Esophagus (tissue), 2 donors: ENCODE measurements around the gene VPS45. TPM values are rescaled to one million over a fixed set of nuclear protein-coding genes. Genes with fewer than 3 reads are reported as not detected.
"Not testable (repeated sequence)": the region's sequence is repeated elsewhere in the genome, so short reads cannot be mapped to it uniquely, and the experiment has no call there.

Experiments
- H3K27ac ChIP-seq, 2 donors: one replicate each; pipeline ENCODE4 v1.5.1; 2013; ENCODE audit warnings: low read depth in 2 of 2, mild to moderate bottlenecking in 2 of 2, inconsistent platforms in 1 of 2, low read length in 1 of 2, moderate library complexity in 1 of 2
- H3K27me3 ChIP-seq, 2 donors: one replicate each; pipeline ENCODE4 v1.6.1; 2013; ENCODE audit warnings: low read length in 2 of 2, control low read depth in 1 of 2, mild to moderate bottlenecking in 1 of 2; ENCODE audit not compliant: insufficient read depth in 2 of 2, control insufficient read depth in 1 of 2
- H3K36me3 ChIP-seq, 2 donors: one replicate each; pipeline ENCODE4 v1.6.1; 2013; ENCODE audit warnings: low read length in 1 of 2; ENCODE audit not compliant: control insufficient read depth in 2 of 2, insufficient read depth in 2 of 2
- H3K4me1 ChIP-seq, 2 donors: one replicate each; pipeline ENCODE4 v1.6.1; 2013; ENCODE audit warnings: low read length in 1 of 2; ENCODE audit not compliant: control insufficient read depth in 2 of 2, insufficient read depth in 2 of 2
- H3K4me3 ChIP-seq, 2 donors: one replicate each; pipeline ENCODE4 v1.5.1; 2013; ENCODE audit warnings: low read length in 2 of 2, mild to moderate bottlenecking in 2 of 2, low read depth in 1 of 2, moderate library complexity in 1 of 2
- H3K9me3 ChIP-seq, 2 donors: one replicate each; pipeline ENCODE4 v1.6.1; 2013; ENCODE audit warnings: mild to moderate bottlenecking in 2 of 2, low read depth in 1 of 2, low read length in 1 of 2, moderate library complexity in 1 of 2; ENCODE audit not compliant: control insufficient read depth in 2 of 2, insufficient read depth in 1 of 2
- WGBS, 2 donors: extraction: QIAGEN DNeasy Blood & Tissue Kit; methylation state at CpG; one replicate each; pipeline ENCODE4 v1.1.7; 2013; 5-methylcytosine and 5-hydroxymethylcytosine counted together
- polyA plus RNA-seq, 2 donors: library from polyadenylated mRNA; stranded (reverse); fragments of 200-250 nt; gene quantifications; one replicate each; pipeline ENCODE4 v1.2.3, GENCODE V29; 2013
- donor health status: healthy with polysubstance abuse.
- donor health status: Bipolar disorder and iron deficiency.

VPS45 gene
- polyA plus RNA-seq, 2 donors, result 16.1 to 19.3 TPM

GRCh38 chr1:150051905-150052412, 15.6 kb upstream of the VPS45 start:
- not testable (repeated sequence) for H3K27me3 ChIP-seq, H3K36me3 ChIP-seq, H3K9me3 ChIP-seq, H3K4me3 ChIP-seq, H3K4me1 ChIP-seq, H3K27ac ChIP-seq
- 34 to 46% methylated on average over 3 of the region's 3 CpGs for WGBS, 2 donors

- H3K4me3 ChIP-seq, result no peak overlapping the region
- H3K4me1 ChIP-seq, result no peaks in the 10 kb centered on the region
- no peaks in the 10 kb centered on the region for H3K36me3 ChIP-seq
- no peak overlapping the region for H3K27ac ChIP-seq
- no peaks in the 10 kb centered on the region for H3K9me3 ChIP-seq
- no peaks in the 10 kb centered on the region for H3K27me3 ChIP-seq
- 59 to 68% methylated on average over 3 of the region's 3 CpGs for WGBS, 2 donors
These were observed 13.7 kb upstream of the VPS45 start for GRCh38 chr1:150053926-150054325.

- not testable (repeated sequence) for H3K9me3 ChIP-seq, H3K27me3 ChIP-seq
- WGBS, 2 donors, result 94 to 97% methylated on average over 4 of the region's 4 CpGs
These were observed 12.1 kb upstream of the VPS45 start for GRCh38 chr1:150055507-150055906.

GRCh38 chr1:150056407-150056806, 11.2 kb upstream of the VPS45 start:
- Histone ChIP-seq H3K27ac (no peak overlapping the region), H3K9me3 (no peaks in the 10 kb centered on the region), H3K4me1 (no peaks in the 10 kb centered on the region), H3K36me3 (no peaks in the 10 kb centered on the region), H3K27me3 (no peaks in the 10 kb centered on the region), H3K4me3 (no peak overlapping the region)
- 49 to 50% methylated on average over 1 of the region's 1 CpG for WGBS, 2 donors

More at GRCh38 chr1:150055507-150055906, 12.1 kb upstream of the VPS45 start:
- not testable (repeated sequence) for H3K27ac ChIP-seq, H3K4me3 ChIP-seq, H3K36me3 ChIP-seq, H3K4me1 ChIP-seq

- Histone ChIP-seq H3K27me3 (no peaks in the 10 kb centered on the region), H3K4me3 (no peak overlapping the region), H3K4me1 (peaks cover 0 to 2% of the 10 kb centered on the region in 2 donors), H3K27ac (no peak overlapping the region), H3K9me3 (no peaks in the 10 kb centered on the region), H3K36me3 (no peaks in the 10 kb centered on the region)
- WGBS, 2 donors, result 78 to 80% methylated on average over 4 of the region's 4 CpGs
These were observed 7.3 kb upstream of the VPS45 start for GRCh38 chr1:150060260-150060659.

- 11 to 40% methylated on average over 3 of the region's 3 CpGs for WGBS, 2 donors
- H3K9me3 ChIP-seq, result no peaks in the 10 kb centered on the region
- peaks cover 0 to 2% of the 10 kb centered on the region in 2 donors for H3K4me1 ChIP-seq
- H3K36me3 ChIP-seq, result no peaks in the 10 kb centered on the region
- H3K27me3 ChIP-seq, result no peaks in the 10 kb centered on the region
- no peak overlapping the region for H3K4me3 ChIP-seq
- peak overlapping the region; percentile 36 to 56 for H3K27ac ChIP-seq
These were observed 5.9 kb upstream of the VPS45 start for GRCh38 chr1:150061632-150062101.

- H3K4me3 ChIP-seq, result no peak overlapping the region
- no peaks in the 10 kb centered on the region for H3K36me3 ChIP-seq
- peaks cover 0 to 2% of the 10 kb centered on the region in 2 donors for H3K4me1 ChIP-seq
- peak overlapping the region; percentile 36 to 56 for H3K27ac ChIP-seq
- no peaks in the 10 kb centered on the region for H3K27me3 ChIP-seq
- H3K9me3 ChIP-seq, result no peaks in the 10 kb centered on the region
- 65 to 82% methylated on average over 4 of the region's 4 CpGs for WGBS, 2 donors
These were observed 5.5 kb upstream of the VPS45 start for GRCh38 chr1:150062113-150062512.

- 70 to 76% methylated on average over 5 of the region's 5 CpGs for WGBS, 2 donors
- Histone ChIP-seq H3K27ac (peak overlapping the region in 1 of 2 donors; percentile 65), H3K4me1 (peaks cover 0 to 2% of the 10 kb centered on the region in 2 donors), H3K27me3 (no peaks in the 10 kb centered on the region), H3K9me3 (no peaks in the 10 kb centered on the region), H3K4me3 (no peak overlapping the region), H3K36me3 (no peaks in the 10 kb centered on the region)
These were observed 2.2 kb upstream of the VPS45 start for GRCh38 chr1:150065184-150065871.

GRCh38 chr1:150066328-150066727, 1.2 kb upstream of the VPS45 start:
- Histone ChIP-seq H3K27ac (no peak overlapping the region), H3K9me3 (no peaks in the 10 kb centered on the region), H3K36me3 (no peaks in the 10 kb centered on the region), H3K27me3 (no peaks in the 10 kb centered on the region), H3K4me1 (peaks cover 0 to 2% of the 10 kb centered on the region in 2 donors), H3K4me3 (peak overlapping the region in 1 of 2 donors; percentile 91)

GRCh38 chr1:150066838-150067183, 765 bp upstream of the VPS45 start:
- peak overlapping the region; percentile 57 to 91 for H3K4me3 ChIP-seq
- H3K4me1 ChIP-seq, result peaks cover 0 to 2% of the 10 kb centered on the region in 2 donors
- 0 to 1% methylated on average over 18 of the region's 18 CpGs for WGBS, 2 donors
- H3K27me3 ChIP-seq, result no peaks in the 10 kb centered on the region
- no peaks in the 10 kb centered on the region for H3K9me3 ChIP-seq
- H3K27ac ChIP-seq, result peak overlapping the region; percentile 82 to 96
- no peaks in the 10 kb centered on the region for H3K36me3 ChIP-seq
